ENCODE data around the gene ARL9. TPM values are rescaled to one million over a fixed set of nuclear protein-coding genes. Genes with fewer than 3 reads are reported as not detected.

The ARL9 gene
- total and polyA plus RNA-seq, 9 of the 15 experiments (the other 6 are each of a cell fraction or from before 2014, with no cell fraction given): 0.10 to 0.15 (median 0.11) TPM; not detected in 6

DNA sequence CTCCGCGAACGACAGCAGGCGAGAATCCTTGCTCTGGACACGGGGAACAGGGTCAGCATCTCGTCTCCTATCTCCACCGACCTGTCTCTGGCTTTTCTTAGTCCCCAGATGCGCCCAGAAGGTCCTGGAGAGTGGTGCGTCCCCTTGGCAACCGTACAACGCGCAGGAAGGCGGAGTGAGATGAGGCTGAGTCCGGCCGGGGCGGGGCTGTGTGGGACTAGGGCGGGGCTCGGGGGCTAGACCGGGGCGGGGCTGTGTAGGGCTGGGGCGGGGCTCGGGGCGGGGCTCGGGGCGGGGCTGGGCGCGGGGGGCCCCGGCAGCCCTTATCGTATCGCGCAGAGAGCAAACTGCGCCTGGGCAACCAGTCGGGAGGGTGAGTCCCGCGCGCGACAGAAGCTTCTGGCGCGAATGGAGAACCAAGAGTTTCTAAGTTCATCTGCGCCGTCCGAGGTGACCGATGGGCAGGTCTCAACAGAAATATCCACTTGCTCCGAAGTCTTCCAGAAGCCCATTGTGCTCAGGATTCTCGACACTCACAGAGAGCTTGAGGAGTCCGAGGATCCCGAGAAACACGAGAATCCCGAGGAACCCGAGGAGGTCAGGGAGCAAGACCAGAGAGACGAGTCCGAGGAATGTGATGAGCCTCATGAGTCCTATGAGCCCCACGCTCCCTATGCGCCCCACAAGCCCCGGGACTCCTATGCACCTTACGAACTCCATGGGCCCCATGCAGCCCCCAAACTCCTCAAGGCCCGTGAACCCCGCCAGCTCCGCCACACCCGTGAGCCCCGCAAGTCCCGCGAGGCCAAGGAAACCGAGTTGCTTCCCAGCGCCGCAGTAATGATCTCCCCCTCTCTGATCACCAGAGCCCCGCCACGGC lies 24.9 kb downstream of the ARL9 start (continued):
- TF ChIP-seq, protein P1, sequence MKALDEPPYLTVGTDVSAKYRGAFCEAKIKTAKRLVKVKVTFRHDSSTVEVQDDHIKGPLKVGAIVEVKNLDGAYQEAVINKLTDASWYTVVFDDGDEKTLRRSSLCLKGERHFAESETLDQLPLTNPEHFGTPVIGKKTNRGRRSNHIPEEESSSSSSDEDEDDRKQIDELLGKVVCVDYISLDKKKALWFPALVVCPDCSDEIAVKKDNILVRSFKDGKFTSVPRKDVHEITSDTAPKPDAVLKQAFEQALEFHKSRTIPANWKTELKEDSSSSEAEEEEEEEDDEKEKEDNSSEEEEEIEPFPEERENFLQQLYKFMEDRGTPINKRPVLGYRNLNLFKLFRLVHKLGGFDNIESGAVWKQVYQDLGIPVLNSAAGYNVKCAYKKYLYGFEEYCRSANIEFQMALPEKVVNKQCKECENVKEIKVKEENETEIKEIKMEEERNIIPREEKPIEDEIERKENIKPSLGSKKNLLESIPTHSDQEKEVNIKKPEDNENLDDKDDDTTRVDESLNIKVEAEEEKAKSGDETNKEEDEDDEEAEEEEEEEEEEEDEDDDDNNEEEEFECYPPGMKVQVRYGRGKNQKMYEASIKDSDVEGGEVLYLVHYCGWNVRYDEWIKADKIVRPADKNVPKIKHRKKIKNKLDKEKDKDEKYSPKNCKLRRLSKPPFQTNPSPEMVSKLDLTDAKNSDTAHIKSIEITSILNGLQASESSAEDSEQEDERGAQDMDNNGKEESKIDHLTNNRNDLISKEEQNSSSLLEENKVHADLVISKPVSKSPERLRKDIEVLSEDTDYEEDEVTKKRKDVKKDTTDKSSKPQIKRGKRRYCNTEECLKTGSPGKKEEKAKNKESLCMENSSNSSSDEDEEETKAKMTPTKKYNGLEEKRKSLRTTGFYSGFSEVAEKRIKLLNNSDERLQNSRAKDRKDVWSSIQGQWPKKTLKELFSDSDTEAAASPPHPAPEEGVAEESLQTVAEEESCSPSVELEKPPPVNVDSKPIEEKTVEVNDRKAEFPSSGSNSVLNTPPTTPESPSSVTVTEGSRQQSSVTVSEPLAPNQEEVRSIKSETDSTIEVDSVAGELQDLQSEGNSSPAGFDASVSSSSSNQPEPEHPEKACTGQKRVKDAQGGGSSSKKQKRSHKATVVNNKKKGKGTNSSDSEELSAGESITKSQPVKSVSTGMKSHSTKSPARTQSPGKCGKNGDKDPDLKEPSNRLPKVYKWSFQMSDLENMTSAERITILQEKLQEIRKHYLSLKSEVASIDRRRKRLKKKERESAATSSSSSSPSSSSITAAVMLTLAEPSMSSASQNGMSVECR (CRISPR knock-in tag; IDR thresholded peaks at IDR 0.05): peak; percentile 34; the same call in 1 of the 2 replicates
- TF ChIP-seq KLF16 (IDR thresholded peaks at IDR 0.05) (no peak), U2AF1 (optimal IDR thresholded peaks at IDR 0.05; ENCODE audit: low read depth, low read length) (no peak), ELF1 (tag; IDR thresholded peaks at IDR 0.05) (no peak), TCF7 (IDR thresholded peaks at IDR 0.05; ENCODE audit: borderline replicate concordance) (no peak), NEUROD1 (IDR thresholded peaks at IDR 0.05; ENCODE audit: borderline replicate concordance, low read depth, low read length, partially characterized antibody) (no peak), CCAR2 (IDR thresholded peaks at IDR 0.05; ENCODE audit: low read depth, low read length) (no peak), CBX5 (IDR thresholded peaks at IDR 0.05; ENCODE audit: borderline replicate concordance, low read depth) (no peak), PHTF2 (CRISPR knock-in tag; IDR thresholded peaks at IDR 0.05) (no peak), BMI1 (IDR thresholded peaks at IDR 0.05; ENCODE audit: low read length) (peak; percentile 77), BRD4 (IDR thresholded peaks at IDR 0.05) (no peak), ZNF717 (CRISPR knock-in tag; IDR thresholded peaks at IDR 0.05) (no peak), SMAD1 (IDR thresholded peaks at IDR 0.05; ENCODE audit: low read depth, low read length, partially characterized antibody) (no peak), FOXJ2 (tag; IDR thresholded peaks at IDR 0.05) (no peak), CREB1 (IDR thresholded peaks at IDR 0.05) (no peak), CREB1 (CRISPR knock-in tag; IDR thresholded peaks at IDR 0.05) (no peak), POLR2AphosphoS5 (IDR thresholded peaks at IDR 0.05; ENCODE audit: control insufficient read depth, insufficient read depth, low read depth, low read length) (peak; percentile 84), TRIM24 (IDR thresholded peaks at IDR 0.05) (no peak)
- TF ChIP-seq, protein P2, sequence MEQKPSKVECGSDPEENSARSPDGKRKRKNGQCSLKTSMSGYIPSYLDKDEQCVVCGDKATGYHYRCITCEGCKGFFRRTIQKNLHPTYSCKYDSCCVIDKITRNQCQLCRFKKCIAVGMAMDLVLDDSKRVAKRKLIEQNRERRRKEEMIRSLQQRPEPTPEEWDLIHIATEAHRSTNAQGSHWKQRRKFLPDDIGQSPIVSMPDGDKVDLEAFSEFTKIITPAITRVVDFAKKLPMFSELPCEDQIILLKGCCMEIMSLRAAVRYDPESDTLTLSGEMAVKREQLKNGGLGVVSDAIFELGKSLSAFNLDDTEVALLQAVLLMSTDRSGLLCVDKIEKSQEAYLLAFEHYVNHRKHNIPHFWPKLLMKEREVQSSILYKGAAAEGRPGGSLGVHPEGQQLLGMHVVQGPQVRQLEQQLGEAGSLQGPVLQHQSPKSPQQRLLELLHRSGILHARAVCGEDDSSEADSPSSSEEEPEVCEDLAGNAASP (IDR thresholded peaks at IDR 0.05): no peak
- TF ChIP-seq, protein P3, sequence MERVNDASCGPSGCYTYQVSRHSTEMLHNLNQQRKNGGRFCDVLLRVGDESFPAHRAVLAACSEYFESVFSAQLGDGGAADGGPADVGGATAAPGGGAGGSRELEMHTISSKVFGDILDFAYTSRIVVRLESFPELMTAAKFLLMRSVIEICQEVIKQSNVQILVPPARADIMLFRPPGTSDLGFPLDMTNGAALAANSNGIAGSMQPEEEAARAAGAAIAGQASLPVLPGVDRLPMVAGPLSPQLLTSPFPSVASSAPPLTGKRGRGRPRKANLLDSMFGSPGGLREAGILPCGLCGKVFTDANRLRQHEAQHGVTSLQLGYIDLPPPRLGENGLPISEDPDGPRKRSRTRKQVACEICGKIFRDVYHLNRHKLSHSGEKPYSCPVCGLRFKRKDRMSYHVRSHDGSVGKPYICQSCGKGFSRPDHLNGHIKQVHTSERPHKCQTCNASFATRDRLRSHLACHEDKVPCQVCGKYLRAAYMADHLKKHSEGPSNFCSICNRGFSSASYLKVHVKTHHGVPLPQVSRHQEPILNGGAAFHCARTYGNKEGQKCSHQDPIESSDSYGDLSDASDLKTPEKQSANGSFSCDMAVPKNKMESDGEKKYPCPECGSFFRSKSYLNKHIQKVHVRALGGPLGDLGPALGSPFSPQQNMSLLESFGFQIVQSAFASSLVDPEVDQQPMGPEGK (CRISPR knock-in tag; IDR thresholded peaks at IDR 0.05; ENCODE audit: borderline replicate concordance): no peak
- TF ChIP-seq, protein P4, sequence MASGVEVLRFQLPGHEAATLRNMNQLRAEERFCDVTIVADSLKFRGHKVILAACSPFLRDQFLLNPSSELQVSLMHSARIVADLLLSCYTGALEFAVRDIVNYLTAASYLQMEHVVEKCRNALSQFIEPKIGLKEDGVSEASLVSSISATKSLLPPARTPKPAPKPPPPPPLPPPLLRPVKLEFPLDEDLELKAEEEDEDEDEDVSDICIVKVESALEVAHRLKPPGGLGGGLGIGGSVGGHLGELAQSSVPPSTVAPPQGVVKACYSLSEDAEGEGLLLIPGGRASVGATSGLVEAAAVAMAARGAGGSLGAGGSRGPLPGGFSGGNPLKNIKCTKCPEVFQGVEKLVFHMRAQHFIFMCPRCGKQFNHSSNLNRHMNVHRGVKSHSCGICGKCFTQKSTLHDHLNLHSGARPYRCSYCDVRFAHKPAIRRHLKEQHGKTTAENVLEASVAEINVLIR (CRISPR knock-in tag; IDR thresholded peaks at IDR 0.05): no peak

All from K562 (cell line).